Peyer's patch (tissue), 4 donors: ENCODE measurements around the gene OR52K1.

Experiments used
- CTCF ChIP-seq, 6 experiments: fragments of 450-650 bp in 4 of 6; fragments of 200-600 bp in 2 of 6; sonication (generic) in 1 of 6; IDR thresholded peaks; one replicate each; pipeline ENCODE4 v1.5.1; 2017 to 2019; ENCODE audit warnings: antibody characterized with exemption in 6 of 6, mild to moderate bottlenecking in 3 of 6, moderate library complexity in 1 of 6
- POLR2A ChIP-seq, 2 donors: fragments of 450-650 bp; IDR thresholded peaks; one replicate each; pipeline ENCODE4 v1.5.1; 2017; ENCODE audit warnings: antibody characterized with exemption in 2 of 2, mild to moderate bottlenecking in 2 of 2, moderate library complexity in 2 of 2

DNA sequence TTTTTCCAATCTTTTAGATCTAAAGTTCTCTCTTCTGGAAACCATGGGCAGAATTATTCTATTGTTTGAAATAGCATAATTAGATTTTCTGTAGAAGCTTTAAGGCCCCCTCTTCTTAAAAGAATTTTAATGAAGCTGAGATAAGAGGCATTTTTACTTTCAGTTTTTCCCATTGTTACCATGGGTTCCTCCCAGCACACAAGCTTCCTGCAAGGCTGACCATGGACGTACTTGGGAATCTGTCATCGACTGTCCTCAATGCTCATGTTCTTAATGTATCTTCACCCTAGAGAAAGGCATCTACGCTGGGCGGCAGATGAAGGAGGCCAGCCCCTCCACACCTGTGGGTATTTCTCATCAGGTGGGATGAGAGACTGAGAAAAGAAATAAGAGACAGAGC lies 22.3 kb upstream of the OR52K1 start:
- TF ChIP-seq POLR2A (IDR thresholded peaks at IDR 0.05) (no peak), CTCF (IDR thresholded peaks at IDR 0.05) (no peak)
